Esophagus muscularis mucosa (tissue), 4 donors: Measurements from ENCODE around the gene ASS1. TPM values are rescaled to one million over a fixed set of nuclear protein-coding genes. Genes with fewer than 3 reads are reported as not detected.

Experiments
- DNase-seq: peaks from one replicate; pipeline ENCODE4 v3.0.0-alpha.2; 2017; ENCODE audit errors: extremely low spot score
- H3K27ac ChIP-seq, 4 donors: fragments of 200-600 bp; sonication (generic); replicated peaks in 1 of 4; 1 replicate in 3 of 4; 2 replicates in 1 of 4; pipeline ENCODE4 v1.5.1; 2016 to 2019; ENCODE audit warnings: mild to moderate bottlenecking in 1 of 4
- H3K27me3 ChIP-seq, 4 donors: fragments of 200-600 bp; sonication (generic); one replicate each; pipeline versions ENCODE4 v1.5.1 to v1.6.0; 2016 to 2019
- H3K36me3 ChIP-seq, 4 donors: fragments of 200-600 bp; sonication (generic); one replicate each; pipeline ENCODE4 v1.5.1; 2016 to 2019
- H3K4me1 ChIP-seq, 4 donors: fragments of 200-600 bp; sonication (generic); one replicate each; pipeline ENCODE4 v1.5.1; 2016 to 2019
- H3K4me3 ChIP-seq, 4 donors: fragments of 200-600 bp; sonication (generic); 1 replicate in 2 of 4; 2 replicates in 2 of 4; pipeline ENCODE4 v1.5.1; 2016 to 2019; ENCODE audit warnings: mild to moderate bottlenecking in 4 of 4, moderate library complexity in 1 of 4
- H3K9me3 ChIP-seq, 4 donors: fragments of 200-600 bp; sonication (generic); 1 replicate in 3 of 4; 2 replicates in 1 of 4; pipeline ENCODE4 v1.5.1; 2016 to 2019
- EP300 ChIP-seq: sonication (generic); formaldehyde crosslinking; IDR thresholded peaks from one replicate; pipeline ENCODE4 v1.6.1; 2017; ENCODE audit warnings: antibody characterized with exemption
- POLR2A ChIP-seq: fragments of 450-650 bp; IDR thresholded peaks from one replicate; pipeline ENCODE4 v1.6.1; 2017; ENCODE audit warnings: antibody characterized with exemption, moderate library complexity, mild to moderate bottlenecking, low read depth
- POLR2AphosphoS5 ChIP-seq, 2 donors: sonication (generic); formaldehyde crosslinking; IDR thresholded peaks; one replicate each; pipeline ENCODE4 v1.6.1; 2017; ENCODE audit warnings: antibody characterized with exemption in 2 of 2
- WGBS: methylation state at CpG from one replicate; pipeline ENCODE4 v1.1.5; 2018; 5-methylcytosine and 5-hydroxymethylcytosine counted together
- intact Hi-C: fragments of 100-400 bp; cut with DNase I; formaldehyde crosslinking; loops from one replicate; pipeline ENCODE4 v1.15.1; 2023
- total RNA-seq, 4 donors: library from RNA; depleted of rRNA; stranded (reverse); fragments of >200 nt; gene quantifications; one replicate each; pipeline versions ENCODE4 v1.1.0 to v1.2.1, GENCODE V29; 2016
- TF ChIP-seq, protein P1 (sequence below), 3 experiments: fragments of 200-600 bp in 2 of 3; fragments of 450-650 bp in 1 of 3; sonication (generic) in 2 of 3; IDR thresholded peaks; one replicate each; pipeline ENCODE4 v1.5.1; 2017 to 2019; ENCODE audit warnings: antibody characterized with exemption in 3 of 3, mild to moderate bottlenecking in 2 of 3, moderate library complexity in 1 of 3

ASS1 gene
- total RNA-seq, 4 donors from 2014 or later, result 67.7 to 113 (median 97.1) TPM

DNA sequence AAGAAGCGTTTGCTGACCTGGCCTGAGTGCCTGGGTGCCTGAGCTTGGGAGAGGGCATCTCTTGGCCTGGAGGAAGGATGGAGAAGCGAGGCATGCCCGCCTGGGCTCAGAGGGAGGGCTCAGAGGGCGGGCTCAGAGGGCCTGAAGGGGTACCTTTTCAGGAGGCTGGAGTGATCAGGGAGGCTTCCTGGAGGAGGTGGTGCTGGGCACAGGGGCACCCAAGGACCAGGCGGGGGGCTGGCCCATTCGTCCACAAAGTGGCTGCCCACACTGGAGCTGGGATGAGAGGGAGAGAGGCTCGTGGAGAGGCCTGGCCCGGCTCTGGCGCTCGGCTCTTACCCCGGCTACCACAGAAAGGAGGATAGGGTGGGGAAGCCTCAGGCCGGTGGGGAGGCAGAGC lies 32.8 kb downstream of the ASS1 start:
- H3K9me3 ChIP-seq, result no peaks in the 10 kb centered on the region
- H3K27me3 ChIP-seq, result no peaks in the 10 kb centered on the region
- no peak overlapping the region for H3K4me3 ChIP-seq
- no peak for DNase-seq
- H3K27ac ChIP-seq, result no peak overlapping the region
- intact Hi-C loops, result no loop called here
- peaks cover 4 to 82% (median 62%) of the 10 kb centered on the region in 4 donors for H3K36me3 ChIP-seq
- no peak for TF ChIP-seq EP300
- no peak for TF ChIP-seq POLR2A
- TF ChIP-seq, protein P1, sequence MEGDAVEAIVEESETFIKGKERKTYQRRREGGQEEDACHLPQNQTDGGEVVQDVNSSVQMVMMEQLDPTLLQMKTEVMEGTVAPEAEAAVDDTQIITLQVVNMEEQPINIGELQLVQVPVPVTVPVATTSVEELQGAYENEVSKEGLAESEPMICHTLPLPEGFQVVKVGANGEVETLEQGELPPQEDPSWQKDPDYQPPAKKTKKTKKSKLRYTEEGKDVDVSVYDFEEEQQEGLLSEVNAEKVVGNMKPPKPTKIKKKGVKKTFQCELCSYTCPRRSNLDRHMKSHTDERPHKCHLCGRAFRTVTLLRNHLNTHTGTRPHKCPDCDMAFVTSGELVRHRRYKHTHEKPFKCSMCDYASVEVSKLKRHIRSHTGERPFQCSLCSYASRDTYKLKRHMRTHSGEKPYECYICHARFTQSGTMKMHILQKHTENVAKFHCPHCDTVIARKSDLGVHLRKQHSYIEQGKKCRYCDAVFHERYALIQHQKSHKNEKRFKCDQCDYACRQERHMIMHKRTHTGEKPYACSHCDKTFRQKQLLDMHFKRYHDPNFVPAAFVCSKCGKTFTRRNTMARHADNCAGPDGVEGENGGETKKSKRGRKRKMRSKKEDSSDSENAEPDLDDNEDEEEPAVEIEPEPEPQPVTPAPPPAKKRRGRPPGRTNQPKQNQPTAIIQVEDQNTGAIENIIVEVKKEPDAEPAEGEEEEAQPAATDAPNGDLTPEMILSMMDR (IDR thresholded peaks at IDR 0.05), result no peak
- no peak for TF ChIP-seq POLR2AphosphoS5 (IDR thresholded peaks at IDR 0.05)
- 90% methylated on average over 11 of the region's 12 CpGs for WGBS
- H3K4me1 ChIP-seq, result no peaks in the 10 kb centered on the region

DNA sequence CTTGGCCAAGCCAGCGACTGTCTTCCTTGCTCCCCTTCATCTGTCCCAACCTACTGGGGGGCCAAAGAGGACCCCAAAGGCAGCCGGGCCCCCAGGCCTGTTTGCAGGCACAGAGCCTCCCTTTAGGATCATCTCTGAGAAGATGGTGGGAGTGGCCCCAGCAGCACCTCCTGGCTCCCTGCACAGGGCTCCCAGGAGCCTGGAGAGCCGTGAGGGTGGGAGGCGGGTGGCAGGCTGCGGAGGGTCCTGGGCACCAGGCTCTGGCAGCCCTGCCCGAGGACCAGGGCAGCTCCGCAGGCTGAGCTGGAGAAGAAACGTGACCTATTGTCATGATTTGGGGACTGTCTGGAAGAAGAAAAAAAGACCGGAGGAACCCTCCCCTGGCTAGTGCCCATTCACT lies 33.4 kb downstream of the ASS1 start:
- intact Hi-C loops, result no loop called here
- TF ChIP-seq EP300 (no peak), POLR2A (no peak), POLR2AphosphoS5 (IDR thresholded peaks at IDR 0.05) (no peak)
- TF ChIP-seq, protein P1 (IDR thresholded peaks at IDR 0.05), result no peak
- H3K36me3 ChIP-seq, result peaks cover 4 to 82% (median 60%) of the 10 kb centered on the region in 4 donors
- H3K9me3 ChIP-seq, result no peaks in the 10 kb centered on the region
- no peak overlapping the region for H3K27ac ChIP-seq
- no peak for DNase-seq
- no peaks in the 10 kb centered on the region for H3K4me1 ChIP-seq
- no peaks in the 10 kb centered on the region for H3K27me3 ChIP-seq
- 91% methylated on average over 7 of the region's 9 CpGs for WGBS
- H3K4me3 ChIP-seq, result no peak overlapping the region

DNA sequence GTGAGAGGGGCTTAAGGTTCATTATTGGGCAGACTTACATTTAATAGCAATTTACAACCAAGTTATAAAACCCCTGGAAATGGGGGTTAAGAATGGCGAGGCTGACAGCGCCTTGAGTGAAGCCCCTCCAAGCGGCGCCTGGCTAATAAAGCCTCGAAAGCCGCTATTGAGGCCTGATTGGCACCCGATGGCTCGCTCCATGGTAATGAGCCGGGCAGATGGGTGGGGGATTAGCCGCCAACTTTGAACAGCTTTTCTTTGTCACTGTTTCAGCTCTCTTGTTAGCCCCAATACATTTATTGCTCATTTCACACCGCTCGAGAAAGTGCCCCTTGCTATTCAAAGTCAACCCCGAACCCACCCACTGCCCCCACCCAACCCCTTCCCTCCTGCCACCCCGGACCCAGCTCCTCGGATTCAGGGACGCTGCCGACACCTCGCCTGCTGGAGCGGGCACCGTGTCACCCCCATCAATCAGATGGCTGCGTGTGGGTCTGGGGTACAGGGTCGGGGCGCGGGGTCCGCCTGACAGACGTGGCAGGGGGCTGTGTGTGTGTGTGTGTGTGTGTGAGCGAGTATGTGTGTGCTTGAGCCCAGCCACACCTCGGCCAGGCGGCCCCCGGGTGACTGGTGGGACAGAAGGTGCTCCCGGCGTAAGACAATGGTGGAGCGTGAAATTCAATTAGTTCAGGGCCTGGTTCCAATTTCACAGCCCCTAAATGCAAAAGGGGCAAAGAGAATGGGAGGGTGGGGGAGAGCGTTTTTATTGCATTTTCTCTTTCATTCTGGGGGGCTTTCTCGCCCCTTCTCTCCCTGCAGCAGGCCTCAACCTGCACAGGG lies 34.2 kb downstream of the ASS1 start:
- Histone ChIP-seq H3K9me3 (no peaks in the 10 kb centered on the region), H3K4me1 (no peaks in the 10 kb centered on the region), H3K4me3 (no peak overlapping the region), H3K27ac (no peak overlapping the region), H3K36me3 (peaks cover 4 to 85% (median 63%) of the 10 kb centered on the region in 4 donors), H3K27me3 (no peaks in the 10 kb centered on the region)
- intact Hi-C loops, result no loop called here
- TF ChIP-seq, protein P1 (IDR thresholded peaks at IDR 0.05), result no peak
- TF ChIP-seq POLR2AphosphoS5 (IDR thresholded peaks at IDR 0.05) (no peak), EP300 (no peak), POLR2A (no peak)
- DNase-seq, result no peak
- 88% methylated on average over 34 of the region's 35 CpGs for WGBS

DNA sequence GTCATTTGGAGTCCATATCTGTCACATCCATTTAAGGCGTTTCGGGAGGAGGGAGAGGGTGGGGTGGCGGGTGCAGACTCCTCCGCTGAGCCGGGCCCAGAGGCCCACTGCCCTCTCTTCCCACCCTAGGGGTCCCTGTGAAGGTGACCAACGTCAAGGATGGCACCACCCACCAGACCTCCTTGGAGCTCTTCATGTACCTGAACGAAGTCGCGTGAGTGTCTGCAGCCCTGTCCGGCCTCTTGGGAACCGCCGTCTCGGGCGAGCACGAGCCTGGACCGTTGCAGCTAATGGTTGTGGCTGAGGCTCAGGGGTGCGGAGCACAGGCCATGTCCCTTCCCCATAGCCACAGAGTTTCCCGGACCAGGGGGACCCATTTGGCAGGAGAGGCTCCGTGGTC lies 34.8 kb downstream of the ASS1 start:
- no peak for TF ChIP-seq POLR2AphosphoS5 (IDR thresholded peaks at IDR 0.05)
- TF ChIP-seq POLR2A, result no peak
- TF ChIP-seq, protein P1 (IDR thresholded peaks at IDR 0.05), result no peak
- TF ChIP-seq EP300, result no peak
- no peaks in the 10 kb centered on the region for H3K9me3 ChIP-seq
- H3K27me3 ChIP-seq, result no peaks in the 10 kb centered on the region
- no peak for DNase-seq
- WGBS, result 74% methylated on average over 3 of the region's 19 CpGs
- intact Hi-C loops, result no loop called here
- no peaks in the 10 kb centered on the region for H3K4me1 ChIP-seq
- H3K4me3 ChIP-seq, result no peak overlapping the region
- peaks cover 4 to 89% (median 64%) of the 10 kb centered on the region in 4 donors for H3K36me3 ChIP-seq
- no peak overlapping the region for H3K27ac ChIP-seq

DNA sequence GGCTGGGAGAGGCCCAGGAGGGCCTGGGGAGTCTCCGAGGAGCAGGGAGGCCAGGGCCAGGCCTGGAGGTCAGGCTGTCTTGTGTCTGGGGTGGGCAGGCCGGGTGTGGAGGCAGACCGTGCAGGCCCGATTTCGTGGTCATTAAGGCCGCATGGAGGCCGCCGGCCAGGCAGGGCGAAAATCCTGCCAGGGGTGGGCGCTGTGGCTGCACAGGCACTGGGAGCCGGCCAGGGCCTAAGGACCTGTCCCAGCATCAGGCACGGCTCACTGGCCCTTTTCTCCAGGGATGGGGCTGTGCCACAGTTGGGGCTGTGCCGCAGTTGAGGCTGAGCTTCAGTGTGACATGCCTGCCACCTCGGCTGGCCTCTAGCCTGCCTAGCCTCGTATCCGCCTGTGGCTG lies 35.9 kb downstream of the ASS1 start:
- 79% methylated on average over 14 of the region's 16 CpGs for WGBS

More for the DNA sequence above, 35.9 kb downstream of the ASS1 start:
- no peaks in the 10 kb centered on the region for H3K27me3 ChIP-seq
- H3K27ac ChIP-seq, result no peak overlapping the region
- no peaks in the 10 kb centered on the region for H3K9me3 ChIP-seq
- intact Hi-C loops, result no loop called here
- H3K4me1 ChIP-seq, result no peaks in the 10 kb centered on the region
- DNase-seq, result no peak
- no peak overlapping the region for H3K4me3 ChIP-seq
- H3K36me3 ChIP-seq, result peaks cover 4 to 92% (median 66%) of the 10 kb centered on the region in 4 donors
- TF ChIP-seq, protein P1 (IDR thresholded peaks at IDR 0.05), result no peak
- TF ChIP-seq EP300, result no peak
- no peak for TF ChIP-seq POLR2A
- TF ChIP-seq POLR2AphosphoS5 (IDR thresholded peaks at IDR 0.05), result no peak
